ENCODE results near the gene CRYBB1. TPM values are rescaled to one million over a fixed set of nuclear protein-coding genes. Genes with fewer than 3 reads are reported as not detected.

Gene CRYBB1
- total RNA-seq, 3 donors from 2014 or later = 2.6 TPM; not detected in 2

DNA sequence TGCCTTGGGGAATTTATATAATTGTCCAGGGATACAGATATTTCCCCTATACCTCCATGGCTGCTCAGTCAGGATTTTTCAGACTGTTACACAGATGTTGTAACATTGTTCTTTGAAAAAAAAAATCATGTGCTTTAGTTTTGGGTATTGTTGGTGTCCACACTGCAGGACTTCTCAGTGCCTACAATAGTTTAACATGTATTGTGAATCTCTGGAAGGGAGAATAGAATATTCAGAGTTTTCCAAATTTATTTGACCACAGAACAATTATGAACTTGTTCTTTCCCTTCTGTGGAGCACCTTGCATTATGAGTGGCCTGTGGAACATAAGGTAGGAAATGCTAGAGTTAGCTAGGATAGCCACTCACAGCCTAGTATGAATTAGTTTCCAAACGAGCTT, 18.5 kb upstream of the CRYBB1 start:
- H3K27me3 ChIP-seq = peaks cover 0 to 10% of the 10 kb centered on the region in 2 donors
- no peak for DNase-seq (ENCODE audit: low spot score in 2 of 2)
- no peaks in the 10 kb centered on the region for H3K9me3 ChIP-seq
- H3K36me3 ChIP-seq = no peaks in the 10 kb centered on the region
- no peaks in the 10 kb centered on the region for H3K4me1 ChIP-seq
- TF ChIP-seq, protein P1, sequence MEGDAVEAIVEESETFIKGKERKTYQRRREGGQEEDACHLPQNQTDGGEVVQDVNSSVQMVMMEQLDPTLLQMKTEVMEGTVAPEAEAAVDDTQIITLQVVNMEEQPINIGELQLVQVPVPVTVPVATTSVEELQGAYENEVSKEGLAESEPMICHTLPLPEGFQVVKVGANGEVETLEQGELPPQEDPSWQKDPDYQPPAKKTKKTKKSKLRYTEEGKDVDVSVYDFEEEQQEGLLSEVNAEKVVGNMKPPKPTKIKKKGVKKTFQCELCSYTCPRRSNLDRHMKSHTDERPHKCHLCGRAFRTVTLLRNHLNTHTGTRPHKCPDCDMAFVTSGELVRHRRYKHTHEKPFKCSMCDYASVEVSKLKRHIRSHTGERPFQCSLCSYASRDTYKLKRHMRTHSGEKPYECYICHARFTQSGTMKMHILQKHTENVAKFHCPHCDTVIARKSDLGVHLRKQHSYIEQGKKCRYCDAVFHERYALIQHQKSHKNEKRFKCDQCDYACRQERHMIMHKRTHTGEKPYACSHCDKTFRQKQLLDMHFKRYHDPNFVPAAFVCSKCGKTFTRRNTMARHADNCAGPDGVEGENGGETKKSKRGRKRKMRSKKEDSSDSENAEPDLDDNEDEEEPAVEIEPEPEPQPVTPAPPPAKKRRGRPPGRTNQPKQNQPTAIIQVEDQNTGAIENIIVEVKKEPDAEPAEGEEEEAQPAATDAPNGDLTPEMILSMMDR (IDR thresholded peaks at IDR 0.05) = no peak
- TF ChIP-seq POLR2A (IDR thresholded peaks at IDR 0.05) = no peak
- no peak for TF ChIP-seq POLR2AphosphoS5 (IDR thresholded peaks at IDR 0.05)
- H3K27ac ChIP-seq = no peak overlapping the region
- no peak overlapping the region for H3K4me3 ChIP-seq
- intact Hi-C loops (cut with DNase I; ENCODE audit: low total_unique reads) = no loop called here

- Histone ChIP-seq H3K27ac (no peak overlapping the region), H3K36me3 (no peaks in the 10 kb centered on the region), H3K9me3 (no peaks in the 10 kb centered on the region), H3K27me3 (peaks cover 0 to 4% of the 10 kb centered on the region in 2 donors), H3K4me3 (no peak overlapping the region), H3K4me1 (no peaks in the 10 kb centered on the region)
- intact Hi-C loops (cut with DNase I; ENCODE audit: low total_unique reads) = no loop called here
- no peak for DNase-seq (ENCODE audit: low spot score in 2 of 2)
- no peak for TF ChIP-seq POLR2A (IDR thresholded peaks at IDR 0.05)
These were observed 17.3 kb upstream of the CRYBB1 start for GRCh38 chr22:26635117-26635516.

- H3K9me3 ChIP-seq = no peaks in the 10 kb centered on the region
- H3K4me3 ChIP-seq = no peak overlapping the region
- intact Hi-C loops (cut with DNase I; ENCODE audit: low total_unique reads) = no loop called here
- no peaks in the 10 kb centered on the region for H3K4me1 ChIP-seq
- TF ChIP-seq, protein P1 (IDR thresholded peaks at IDR 0.05) = no peak
- no peak for TF ChIP-seq POLR2AphosphoS5 (IDR thresholded peaks at IDR 0.05)
- TF ChIP-seq POLR2A (IDR thresholded peaks at IDR 0.05) = no peak
- no peaks in the 10 kb centered on the region for H3K36me3 ChIP-seq
- no peak for DNase-seq (ENCODE audit: low spot score in 2 of 2)
- H3K27ac ChIP-seq = no peak overlapping the region
- H3K27me3 ChIP-seq = no peaks in the 10 kb centered on the region
These were observed 16.4 kb upstream of the CRYBB1 start for GRCh38 chr22:26634189-26634588.

- H3K36me3 ChIP-seq = no peaks in the 10 kb centered on the region
- intact Hi-C loops (cut with DNase I; ENCODE audit: low total_unique reads) = no loop called here
- peak overlapping the region in 1 of 2 donors; percentile 35 for H3K27ac ChIP-seq
These were observed 14.8 kb upstream of the CRYBB1 start for GRCh38 chr22:26632422-26633155.

GRCh38 chr22:26631282-26631681, 13.5 kb upstream of the CRYBB1 start:
- Histone ChIP-seq H3K9me3 (no peaks in the 10 kb centered on the region), H3K27me3 (no peaks in the 10 kb centered on the region), H3K4me1 (no peaks in the 10 kb centered on the region), H3K27ac (no peak overlapping the region), H3K36me3 (no peaks in the 10 kb centered on the region), H3K4me3 (no peak overlapping the region)
- DNase-seq (ENCODE audit: low spot score in 2 of 2) = no peak
- intact Hi-C loops (cut with DNase I; ENCODE audit: low total_unique reads) = no loop called here
- no peak for TF ChIP-seq POLR2AphosphoS5 (IDR thresholded peaks at IDR 0.05)
- TF ChIP-seq, protein P1 (IDR thresholded peaks at IDR 0.05) = no peak
- TF ChIP-seq POLR2A (IDR thresholded peaks at IDR 0.05) = no peak

More at GRCh38 chr22:26632422-26633155, 14.8 kb upstream of the CRYBB1 start:
- TF ChIP-seq POLR2AphosphoS5 (IDR thresholded peaks at IDR 0.05) (no peak), POLR2A (IDR thresholded peaks at IDR 0.05) (no peak)
- TF ChIP-seq, protein P1 (IDR thresholded peaks at IDR 0.05) = no peak
- no peak for DNase-seq (ENCODE audit: low spot score in 2 of 2)
- no peaks in the 10 kb centered on the region for H3K27me3 ChIP-seq
- H3K4me3 ChIP-seq = no peak overlapping the region
- H3K9me3 ChIP-seq = no peaks in the 10 kb centered on the region
- H3K4me1 ChIP-seq = no peaks in the 10 kb centered on the region

Data from breast epithelium (tissue), 4 donors.